CD4-positive, alpha-beta T cell (primary cell): Measurements from ENCODE around the gene ZNF19. TPM values are rescaled to one million over a fixed set of nuclear protein-coding genes. Genes with fewer than 3 reads are reported as not detected.

Source experiments
- ATAC-seq: fragments of 200-7000 bp; cut with Tn5 transposase; one replicate; pipeline ENCODE4 v1.10.0; 2022; ENCODE audit warnings: mild to moderate bottlenecking; ENCODE audit not compliant: poor library complexity
- CTCF ChIA-PET: fragments of 350-600 bp; sonication (Branson Sonifier 250); formaldehyde crosslinking; loops from one replicate; lab custom pipeline; 2021; ENCODE audit warnings: antibody characterized with exemption, inconsistent platforms; lab: Charles Lee
- POLR2A ChIA-PET: fragments of 350-600 bp; sonication (Branson Sonifier 250); formaldehyde crosslinking; loops from one replicate; lab custom pipeline; 2021; ENCODE audit warnings: antibody characterized with exemption, inconsistent platforms; lab: Charles Lee
- DNase-seq, 14 experiments: peaks; one replicate each; pipeline ENCODE4 v3.0.0-alpha.2; 2013 to 2020; ENCODE audit warnings: mixed read lengths in 2 of 14
- H3K27ac ChIP-seq, 2 donors: one replicate each; pipeline versions ENCODE4 v1.5.1 to v1.7.0; 2013; ENCODE audit warnings: low read length in 2 of 2, low read depth in 1 of 2, mild to moderate bottlenecking in 1 of 2
- H3K27me3 ChIP-seq, 2 experiments: 1 replicate in 1 of 2; 2 replicates in 1 of 2; pipeline versions ENCODE4 v1.6.1 to v1.7.0; 2013; ENCODE audit warnings: low read length in 2 of 2, control low read depth in 1 of 2, mild to moderate bottlenecking in 1 of 2, moderate library complexity in 1 of 2; ENCODE audit not compliant: insufficient read depth in 2 of 2, control insufficient read depth in 1 of 2
- H3K36me3 ChIP-seq: one replicate; pipeline ENCODE4 v1.6.1; 2013; ENCODE audit warnings: low read length, control low read depth; ENCODE audit not compliant: insufficient read depth
- H3K4me1 ChIP-seq: one replicate; pipeline ENCODE4 v1.6.1; 2013; ENCODE audit warnings: low read length, control low read depth; ENCODE audit not compliant: insufficient read depth
- H3K4me3 ChIP-seq: one replicate; pipeline ENCODE4 v1.5.1; 2013; ENCODE audit warnings: mild to moderate bottlenecking, low read length, moderate library complexity
- H3K9me3 ChIP-seq, 2 experiments: 1 replicate in 1 of 2; 2 replicates in 1 of 2; pipeline versions ENCODE4 v1.6.1 to v1.7.0; 2013; ENCODE audit warnings: low read length in 2 of 2, mild to moderate bottlenecking in 2 of 2, control low read depth in 1 of 2, moderate library complexity in 1 of 2; ENCODE audit not compliant: control insufficient read depth in 1 of 2, insufficient read depth in 1 of 2
- H3K27ac Mint-ChIP-seq: one replicate; pipeline ENCODE4 v1.8.0; 2020; ENCODE audit warnings: mixed read lengths
- H3K27me3 Mint-ChIP-seq: one replicate; pipeline ENCODE4 v1.8.0; 2021; ENCODE audit warnings: mixed read lengths
- H3K36me3 Mint-ChIP-seq: one replicate; pipeline ENCODE4 v1.8.0; 2021; ENCODE audit warnings: low read depth, mixed read lengths
- H3K4me1 Mint-ChIP-seq: one replicate; pipeline ENCODE4 v1.8.0; 2021; ENCODE audit warnings: low read depth, mixed read lengths
- H3K4me3 Mint-ChIP-seq: one replicate; pipeline ENCODE4 v1.8.0; 2020; ENCODE audit warnings: mild to moderate bottlenecking, mixed read lengths
- H3K9me3 Mint-ChIP-seq: one replicate; pipeline ENCODE4 v1.8.0; 2020; ENCODE audit warnings: mixed read lengths
- intact Hi-C, 2 experiments: fragments of 100-400 bp; cut with DNase I in 1 of 2; cut with micrococcal nuclease in 1 of 2; formaldehyde crosslinking; loops; one replicate each; pipeline versions ENCODE4 v1.15.1 to v1.9.0; 2023 to 2025; cut with DNase I, micrococcal nuclease
- total RNA-seq, 174 experiments: library from RNA in 2 of 174; stranded (reverse) in 2 of 174; gene quantifications; one replicate each; pipeline ENCODE4 v1.2.3 and lab custom pipeline; 2021 to 2026
- TF ChIP-seq, protein P1 (sequence below): fragments of 200-600 bp; IDR thresholded peaks from one replicate; pipeline ENCODE4 v1.8.0; 2022; ENCODE audit warnings: antibody characterized with exemption, mild to moderate bottlenecking

ZNF19 gene
- total RNA-seq, 2 experiments from 2014 or later: 4.6 to 6.4 TPM

DNA sequence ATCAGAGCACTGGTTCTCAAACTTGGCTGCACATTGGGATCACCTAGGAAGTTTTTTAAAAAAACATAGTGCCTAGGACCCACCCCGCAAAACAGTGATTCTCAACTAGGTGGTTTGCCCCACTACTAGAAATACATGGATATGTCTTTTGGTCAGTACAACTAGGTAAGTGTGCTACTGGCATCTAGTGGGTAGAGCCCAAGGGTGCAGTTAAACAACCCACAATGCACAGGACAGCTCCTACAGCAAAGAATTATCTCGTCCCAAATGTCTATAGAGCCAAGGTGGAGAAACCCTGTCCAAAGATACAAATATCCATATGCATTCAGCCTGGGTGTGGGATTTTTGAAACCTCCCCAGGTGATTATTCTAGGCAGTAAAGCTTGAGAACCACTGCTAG is 11.8 kb upstream of the ZNF19 start:
- Mint-ChIP-seq H3K4me1 (no peaks in the 10 kb centered on the region), H3K36me3 (no peaks in the 10 kb centered on the region), H3K9me3 (no peaks in the 10 kb centered on the region), H3K27me3 (peaks cover 19% of the 10 kb centered on the region), H3K4me3 (no peak overlapping the region), H3K27ac (no peak overlapping the region)
- POLR2A ChIA-PET: interaction anchor here (0.6 kb wide), 1 partner anchor 86 kb away, joined by 3 read pairs; no protein-coding TSS in a partner anchor
- ATAC-seq (no peak), DNase-seq (no peak)
- CTCF ChIA-PET: interaction anchor here (4.1 kb wide), 1 partner anchor 88 kb away, joined by 42 read pairs; no protein-coding TSS in a partner anchor
- Histone ChIP-seq H3K27me3 (no peaks in the 10 kb centered on the region), H3K9me3 (no peaks in the 10 kb centered on the region), H3K36me3 (no peaks in the 10 kb centered on the region), H3K4me3 (no peak overlapping the region), H3K4me1 (no peaks in the 10 kb centered on the region), H3K27ac (no peak overlapping the region)
- intact Hi-C loops: loop anchor here in 1 of 2 experiments (1.0 kb wide), 1 partner anchor 89 kb away; no protein-coding TSS in a partner anchor
- TF ChIP-seq, protein P1, sequence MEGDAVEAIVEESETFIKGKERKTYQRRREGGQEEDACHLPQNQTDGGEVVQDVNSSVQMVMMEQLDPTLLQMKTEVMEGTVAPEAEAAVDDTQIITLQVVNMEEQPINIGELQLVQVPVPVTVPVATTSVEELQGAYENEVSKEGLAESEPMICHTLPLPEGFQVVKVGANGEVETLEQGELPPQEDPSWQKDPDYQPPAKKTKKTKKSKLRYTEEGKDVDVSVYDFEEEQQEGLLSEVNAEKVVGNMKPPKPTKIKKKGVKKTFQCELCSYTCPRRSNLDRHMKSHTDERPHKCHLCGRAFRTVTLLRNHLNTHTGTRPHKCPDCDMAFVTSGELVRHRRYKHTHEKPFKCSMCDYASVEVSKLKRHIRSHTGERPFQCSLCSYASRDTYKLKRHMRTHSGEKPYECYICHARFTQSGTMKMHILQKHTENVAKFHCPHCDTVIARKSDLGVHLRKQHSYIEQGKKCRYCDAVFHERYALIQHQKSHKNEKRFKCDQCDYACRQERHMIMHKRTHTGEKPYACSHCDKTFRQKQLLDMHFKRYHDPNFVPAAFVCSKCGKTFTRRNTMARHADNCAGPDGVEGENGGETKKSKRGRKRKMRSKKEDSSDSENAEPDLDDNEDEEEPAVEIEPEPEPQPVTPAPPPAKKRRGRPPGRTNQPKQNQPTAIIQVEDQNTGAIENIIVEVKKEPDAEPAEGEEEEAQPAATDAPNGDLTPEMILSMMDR: no peak

DNA sequence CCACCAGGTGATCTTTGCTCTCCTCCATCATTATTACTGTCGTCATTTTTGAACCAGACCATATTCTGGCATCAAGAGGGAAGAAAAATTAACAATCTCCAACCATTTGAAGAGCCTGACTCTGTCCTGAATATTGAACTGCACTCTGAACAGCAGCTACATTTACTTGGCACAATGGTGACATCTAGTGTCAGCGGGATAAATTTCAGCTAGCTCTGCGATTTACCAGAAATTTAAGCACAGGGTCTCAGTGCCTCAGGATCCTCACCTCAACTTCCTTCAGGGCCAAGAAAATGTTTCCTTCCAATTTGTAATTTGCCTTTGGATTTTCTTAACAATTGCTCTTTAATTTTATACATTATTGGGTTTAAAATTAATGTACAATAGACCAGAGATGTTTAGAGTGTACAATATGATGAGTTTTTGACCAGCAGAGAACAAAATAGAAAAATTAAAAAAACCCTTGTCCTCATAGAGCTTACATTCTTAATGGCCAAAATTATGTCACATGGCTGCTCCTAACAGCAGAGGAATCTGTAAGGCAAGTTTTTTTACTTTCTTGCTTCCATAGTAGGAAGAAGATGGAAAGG is 10.7 kb upstream of the ZNF19 start:
- TF ChIP-seq, protein P1: peak; percentile 79
- H3K27me3 ChIP-seq: no peaks in the 10 kb centered on the region
- H3K4me1 Mint-ChIP-seq: no peaks in the 10 kb centered on the region
- no peaks in the 10 kb centered on the region for H3K9me3 Mint-ChIP-seq
- ChIA-PET CTCF (interaction anchor here (1.0 to 4.1 kb wide), 5 partner anchors 21 to 462 kb away, joined by 3 to 42 read pairs (median 4); no protein-coding TSS in a partner anchor), POLR2A (interaction anchor here (0.7 to 1.1 kb wide), 2 partner anchors 16 to 87 kb away, joined by 3 read pairs; no protein-coding TSS in a partner anchor)
- H3K36me3 Mint-ChIP-seq: no peaks in the 10 kb centered on the region
- intact Hi-C loops: loop anchor here (1.0 to 5.0 kb wide), 3 partner anchors 38 to 88 kb away; partner anchors contain the start of gene ZNF23 (in 1 of the 2)
- H3K4me1 ChIP-seq: no peaks in the 10 kb centered on the region
- ATAC-seq (peak; percentile 78), DNase-seq (peak in 13 of 14 experiments; percentile 10 to 79 (median 33))
- H3K27ac Mint-ChIP-seq: no peak overlapping the region
- no peak overlapping the region for H3K27ac ChIP-seq
- no peaks in the 10 kb centered on the region for H3K9me3 ChIP-seq
- H3K4me3 Mint-ChIP-seq: no peak overlapping the region
- peaks cover 19% of the 10 kb centered on the region for H3K27me3 Mint-ChIP-seq
- H3K36me3 ChIP-seq: no peaks in the 10 kb centered on the region
- no peak overlapping the region for H3K4me3 ChIP-seq

DNA sequence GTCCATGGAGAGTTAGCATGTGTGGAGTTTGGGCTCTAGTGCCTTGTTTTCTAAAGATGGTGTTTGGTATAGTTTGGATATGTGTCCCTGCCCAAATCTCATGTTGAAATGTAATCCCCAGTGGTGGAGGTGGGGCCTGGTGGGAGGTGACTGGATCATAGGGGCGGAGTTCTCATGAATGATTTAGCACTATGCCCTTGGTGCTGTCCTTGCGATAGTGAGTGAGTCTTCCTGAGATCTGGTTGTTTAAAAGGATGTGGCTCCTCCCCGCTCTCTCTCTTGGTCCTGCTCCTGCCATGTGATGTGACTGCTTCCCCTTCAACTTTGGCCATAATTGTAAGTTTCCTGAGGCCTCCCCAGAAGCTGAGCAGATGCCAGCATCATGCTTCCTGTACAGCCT is 8.9 kb upstream of the ZNF19 start:
- Histone ChIP-seq H3K9me3 (no peaks in the 10 kb centered on the region), H3K4me3 (no peak overlapping the region), H3K27me3 (no peaks in the 10 kb centered on the region), H3K36me3 (no peaks in the 10 kb centered on the region), H3K27ac (no peak overlapping the region), H3K4me1 (no peaks in the 10 kb centered on the region)
- no peak overlapping the region for H3K4me3 Mint-ChIP-seq
- ChIA-PET CTCF (interaction anchor here (1.0 to 4.1 kb wide), 2 partner anchors 85 to 1246 kb away, joined by 3 to 42 read pairs; partner anchors contain the start of gene EXOSC6), POLR2A (no interaction called here)
- intact Hi-C loops: loop anchor here in 1 of 2 experiments (5.0 kb wide), 1 partner anchor 36 kb away; the partner anchor contains the start of gene ZNF23
- no peaks in the 10 kb centered on the region for H3K9me3 Mint-ChIP-seq
- H3K4me1 Mint-ChIP-seq: no peaks in the 10 kb centered on the region
- peaks cover 19% of the 10 kb centered on the region for H3K27me3 Mint-ChIP-seq
- TF ChIP-seq, protein P1: no peak
- H3K27ac Mint-ChIP-seq: no peak overlapping the region
- no peaks in the 10 kb centered on the region for H3K36me3 Mint-ChIP-seq
- ATAC-seq (no peak), DNase-seq (no peak)
